Trophoblast cell (in vitro differentiated cells and primary cell): ENCODE data around the gene PWWP2B.
A peak's percentile ranks its signal among the peaks of the same experiment; 100 is the strongest.

ENCODE experiments used
- DNase-seq, 2 donors: peaks; one replicate each; pipeline ENCODE4 v3.0.0-alpha.2; 2016
- H2AFZ ChIP-seq: 2 replicates; pipeline ENCODE4 v1.6.1; 2013; ENCODE audit warnings: low read length, moderate library complexity, mild to moderate bottlenecking; ENCODE audit not compliant: insufficient read depth, poor library complexity
- H2AK5ac ChIP-seq: 2 replicates; pipeline ENCODE4 v1.6.1; 2013; ENCODE audit warnings: mild to moderate bottlenecking, low read length
- H2BK120ac ChIP-seq: 2 replicates; pipeline ENCODE4 v1.6.1; 2013; ENCODE audit warnings: low read length, mild to moderate bottlenecking, moderate library complexity; ENCODE audit not compliant: insufficient read depth, poor library complexity
- H2BK12ac ChIP-seq: 2 replicates; pipeline ENCODE4 v1.6.1; 2013; ENCODE audit warnings: mild to moderate bottlenecking, low read length, moderate library complexity
- H2BK5ac ChIP-seq: 2 replicates; pipeline ENCODE4 v1.6.1; 2013; ENCODE audit warnings: low read length, low read depth, moderate library complexity, mild to moderate bottlenecking; ENCODE audit not compliant: poor library complexity
- H3K14ac ChIP-seq: 2 replicates; pipeline ENCODE4 v1.6.1; 2013; ENCODE audit warnings: mild to moderate bottlenecking, low read length
- H3K18ac ChIP-seq: 2 replicates; pipeline ENCODE4 v1.6.1; 2013; ENCODE audit warnings: mild to moderate bottlenecking, low read length
- H3K23ac ChIP-seq: 2 replicates; pipeline ENCODE4 v1.6.1; 2013; ENCODE audit warnings: low read length
- H3K27ac ChIP-seq: 2 replicates; pipeline ENCODE4 v1.5.1; 2013; ENCODE audit warnings: low read depth, mild to moderate bottlenecking, inconsistent platforms, low read length, moderate library complexity
- H3K27me3 ChIP-seq: 2 replicates; pipeline ENCODE4 v1.6.1; 2013; ENCODE audit warnings: inconsistent platforms, mild to moderate bottlenecking, low read length, moderate library complexity; ENCODE audit not compliant: insufficient read depth
- H3K36me3 ChIP-seq, 2 experiments: 1 replicate in 1 of 2; 2 replicates in 1 of 2; pipeline ENCODE4 v1.6.1; 2013; ENCODE audit warnings: low read length in 2 of 2, mild to moderate bottlenecking in 2 of 2, moderate library complexity in 1 of 2; ENCODE audit not compliant: insufficient read depth in 2 of 2, control insufficient read depth in 1 of 2
- H3K4ac ChIP-seq: 2 replicates; pipeline ENCODE4 v1.6.1; 2013; ENCODE audit warnings: low read depth, mild to moderate bottlenecking, low read length, moderate library complexity
- H3K4me1 ChIP-seq, 2 experiments: 1 replicate in 1 of 2; 2 replicates in 1 of 2; pipeline ENCODE4 v1.6.1; 2013; ENCODE audit warnings: low read length in 2 of 2, mild to moderate bottlenecking in 2 of 2, moderate library complexity in 1 of 2; ENCODE audit not compliant: insufficient read depth in 2 of 2, control insufficient read depth in 1 of 2
- H3K4me2 ChIP-seq: 2 replicates; pipeline ENCODE4 v1.6.1; 2013; ENCODE audit warnings: inconsistent platforms, mild to moderate bottlenecking, low read length, moderate library complexity
- H3K4me3 ChIP-seq: 2 replicates; pipeline ENCODE4 v1.5.1; 2013; ENCODE audit warnings: mild to moderate bottlenecking, low read depth, low read length, inconsistent platforms
- H3K79me1 ChIP-seq: one replicate; pipeline ENCODE4 v1.6.1; 2013; ENCODE audit warnings: low read length
- H3K79me2 ChIP-seq: 2 replicates; pipeline ENCODE4 v1.6.1; 2013; ENCODE audit warnings: low read length, mild to moderate bottlenecking; ENCODE audit not compliant: control insufficient read depth, insufficient read depth, poor library complexity
- H3K9ac ChIP-seq: 2 replicates; pipeline ENCODE4 v1.6.1; 2013; ENCODE audit warnings: mild to moderate bottlenecking, low read length
- H3K9me3 ChIP-seq: 2 replicates; pipeline ENCODE4 v1.6.1; 2013; ENCODE audit warnings: low read depth, mild to moderate bottlenecking, control low read depth, inconsistent platforms, low read length; ENCODE audit not compliant: insufficient read depth
- H4K12ac ChIP-seq: 2 replicates; pipeline ENCODE4 v1.6.1; 2013; ENCODE audit warnings: low read depth, mild to moderate bottlenecking, low read length, moderate library complexity
- H4K8ac ChIP-seq: 2 replicates; pipeline ENCODE4 v1.6.1; 2013; ENCODE audit warnings: low read depth, mild to moderate bottlenecking, low read length, moderate library complexity
- H4K91ac ChIP-seq: one replicate; pipeline ENCODE4 v1.6.1; 2013; ENCODE audit warnings: low read depth, mild to moderate bottlenecking, low read length, moderate library complexity
- WGBS: extraction: QIAGEN DNeasy Blood & Tissue Kit; methylation state at CpG from one replicate; pipeline ENCODE4 v1.1.7; 2013; ENCODE audit warnings: missing lambda C conversion rate; ENCODE audit not compliant: insufficient read length, insufficient coverage; ENCODE audit errors: extremely low coverage; 5-methylcytosine and 5-hydroxymethylcytosine counted together

The PWWP2B gene

DNA sequence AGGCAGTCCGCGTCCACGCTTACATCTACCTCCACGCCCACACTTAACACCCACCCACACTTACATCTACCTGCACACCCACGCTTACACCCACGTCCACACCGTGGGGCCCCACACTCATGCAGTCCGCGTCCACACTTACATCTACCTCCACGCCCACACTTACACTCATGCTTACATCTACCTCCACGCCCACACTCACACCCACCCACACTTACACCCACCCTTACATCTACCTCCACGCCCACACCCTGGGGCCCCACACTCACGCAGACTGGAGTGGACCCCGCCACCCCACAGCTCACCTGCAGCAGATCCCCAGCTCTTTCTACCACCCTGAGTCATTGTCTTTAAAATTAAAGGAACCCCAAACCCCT is 32.4 kb upstream of the PWWP2B start:
- no peak overlapping the region for H4K8ac ChIP-seq
- no peak overlapping the region for H3K4ac ChIP-seq
- H3K23ac ChIP-seq: no peak overlapping the region
- H3K27me3 ChIP-seq: no peaks in the 10 kb centered on the region
- no peak overlapping the region for H3K14ac ChIP-seq
- H3K4me3 ChIP-seq: no peak overlapping the region
- H3K36me3 ChIP-seq: no peaks in the 10 kb centered on the region
- no peak overlapping the region for H3K18ac ChIP-seq
- DNase-seq: no peak
- 100% methylated on average over 1 of the region's 14 CpGs for whole genome bisulfite sequencing
- H3K9me3 ChIP-seq: peaks cover 8% of the 10 kb centered on the region
- H2BK12ac ChIP-seq: no peak overlapping the region
- H3K27ac ChIP-seq: no peak overlapping the region
- H3K79me1 ChIP-seq: no peaks in the 10 kb centered on the region
- H2AK5ac ChIP-seq: no peak overlapping the region
- no peak overlapping the region for H3K9ac ChIP-seq
- no peaks in the 10 kb centered on the region for H3K79me2 ChIP-seq
- no peak overlapping the region for H2BK5ac ChIP-seq
- H2AFZ ChIP-seq: no peak overlapping the region
- no peak overlapping the region for H3K4me2 ChIP-seq
- no peak overlapping the region for H4K91ac ChIP-seq
- H2BK120ac ChIP-seq: no peak overlapping the region
- H4K12ac ChIP-seq: no peak overlapping the region
- no peaks in the 10 kb centered on the region for H3K4me1 ChIP-seq

DNA sequence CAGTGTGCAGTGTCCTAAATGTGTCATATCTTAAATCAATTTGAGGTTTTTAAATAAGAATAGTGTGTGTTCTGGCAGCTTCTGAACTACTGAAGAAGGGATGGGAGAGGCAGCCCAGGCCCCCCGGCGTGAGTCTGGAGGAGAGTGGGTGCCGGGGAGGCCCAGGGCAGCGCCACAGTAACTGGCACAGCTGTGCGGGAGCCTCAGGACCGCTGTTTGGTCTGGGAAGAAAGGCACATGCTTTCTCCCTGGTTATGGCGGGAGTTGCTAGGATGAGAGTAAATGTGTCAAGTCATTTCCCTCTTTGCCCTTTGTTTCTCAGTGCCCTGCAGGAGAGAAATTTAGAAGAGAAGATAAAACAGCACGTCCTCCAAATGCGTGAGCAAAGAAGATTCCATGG is 31.9 kb upstream of the PWWP2B start:
- Histone ChIP-seq H3K9ac (no peak overlapping the region), H3K23ac (no peak overlapping the region), H2BK5ac (no peak overlapping the region), H4K91ac (no peak overlapping the region), H3K4me1 (no peaks in the 10 kb centered on the region), H3K4me3 (no peak overlapping the region), H3K14ac (no peak overlapping the region), H3K27ac (no peak overlapping the region), H2AFZ (no peak overlapping the region), H3K18ac (no peak overlapping the region), H3K4ac (no peak overlapping the region), H2AK5ac (no peak overlapping the region), H3K79me2 (no peaks in the 10 kb centered on the region), H3K79me1 (no peaks in the 10 kb centered on the region), H2BK120ac (no peak overlapping the region), H3K4me2 (no peak overlapping the region), H4K8ac (no peak overlapping the region), H3K9me3 (peaks cover 8% of the 10 kb centered on the region), H3K36me3 (no peaks in the 10 kb centered on the region), H4K12ac (no peak overlapping the region), H2BK12ac (no peak overlapping the region), H3K27me3 (no peaks in the 10 kb centered on the region)
- no CpG with 5 or more reads among the region's 9 CpGs for WGBS
- no peak for DNase-seq

DNA sequence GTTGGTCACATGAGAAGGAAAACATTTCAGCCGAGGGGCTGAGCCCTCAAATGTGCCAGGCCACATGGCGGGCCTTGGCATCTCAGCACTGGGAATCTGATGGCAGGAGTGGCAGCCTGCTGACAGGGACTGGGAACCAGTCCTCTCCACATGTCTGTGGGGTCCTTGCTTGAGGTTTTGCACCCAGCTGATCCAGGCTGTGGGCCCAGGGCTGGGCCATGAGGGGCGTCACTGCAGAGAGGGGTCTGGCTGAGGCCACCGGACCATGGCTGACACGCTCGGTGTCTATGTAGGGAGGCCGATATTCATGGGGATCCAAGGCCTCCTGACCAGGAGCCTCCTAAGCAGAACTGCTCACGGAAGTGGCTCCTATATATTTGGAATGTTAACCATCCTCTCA is 31.0 kb upstream of the PWWP2B start:
- Histone ChIP-seq H3K4me2 (no peak overlapping the region), H4K12ac (no peak overlapping the region), H3K18ac (no peak overlapping the region), H3K9me3 (peaks cover 8% of the 10 kb centered on the region), H3K4me3 (no peak overlapping the region), H3K14ac (no peak overlapping the region), H4K8ac (no peak overlapping the region), H2BK12ac (no peak overlapping the region), H3K4ac (no peak overlapping the region), H3K9ac (no peak overlapping the region), H2BK120ac (no peak overlapping the region), H3K4me1 (no peaks in the 10 kb centered on the region), H3K27me3 (no peaks in the 10 kb centered on the region), H3K36me3 (no peaks in the 10 kb centered on the region), H3K79me2 (no peaks in the 10 kb centered on the region), H3K27ac (no peak overlapping the region), H2AK5ac (no peak overlapping the region), H4K91ac (no peak overlapping the region), H3K79me1 (no peaks in the 10 kb centered on the region), H2BK5ac (no peak overlapping the region), H2AFZ (no peak overlapping the region), H3K23ac (no peak overlapping the region)
- no CpG with 5 or more reads among the region's 8 CpGs for WGBS
- DNase-seq: no peak

DNA sequence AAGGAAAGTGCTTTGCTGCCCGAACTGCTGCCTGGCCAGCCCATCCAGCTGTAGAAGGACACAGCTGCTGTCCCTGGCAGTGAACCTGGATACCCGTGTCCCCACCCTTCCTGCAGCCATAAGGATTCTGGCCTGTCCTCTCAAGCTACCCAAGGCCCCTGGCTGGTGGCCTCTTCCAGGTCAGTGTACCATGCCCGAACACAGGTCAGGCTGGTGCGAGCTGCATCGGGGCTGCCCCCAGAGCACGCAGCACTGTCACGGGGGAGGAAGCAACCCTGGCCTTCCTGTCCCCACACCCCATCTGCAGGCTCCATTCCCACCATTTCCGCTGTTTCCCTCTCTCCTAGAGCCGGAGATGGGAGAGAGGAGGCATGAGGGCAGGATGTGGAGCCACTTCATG is 30.5 kb upstream of the PWWP2B start:
- Histone ChIP-seq H3K27ac (no peak overlapping the region), H3K4me1 (no peaks in the 10 kb centered on the region), H3K79me1 (no peaks in the 10 kb centered on the region), H4K12ac (no peak overlapping the region), H3K9me3 (peaks cover 8% of the 10 kb centered on the region), H3K4me2 (no peak overlapping the region), H3K18ac (no peak overlapping the region), H3K36me3 (no peaks in the 10 kb centered on the region), H2AFZ (no peak overlapping the region), H3K23ac (no peak overlapping the region), H3K79me2 (no peaks in the 10 kb centered on the region), H3K27me3 (no peaks in the 10 kb centered on the region), H2BK120ac (no peak overlapping the region), H2AK5ac (no peak overlapping the region), H4K91ac (no peak overlapping the region), H2BK5ac (no peak overlapping the region), H3K9ac (no peak overlapping the region), H4K8ac (no peak overlapping the region), H3K4ac (no peak overlapping the region), H2BK12ac (no peak overlapping the region), H3K14ac (no peak overlapping the region), H3K4me3 (peak overlapping the region; percentile 16)
- no CpG with 5 or more reads among the region's 9 CpGs for WGBS
- DNase-seq: no peak
